AG04450 (cell line): ENCODE data around the gene FAM174A. TPM values are rescaled to one million over a fixed set of nuclear protein-coding genes. Genes with fewer than 3 reads are reported as not detected.
"Not testable (repeated sequence)": the region's sequence is repeated elsewhere in the genome, so short reads cannot be mapped to it uniquely, and the experiment has no call there.

ENCODE experiments used
- CTCF ChIA-PET: fragments of 300-600, 350-600 bp; formaldehyde crosslinking; extraction: SDS; loops from one replicate; lab custom pipeline; 2022; ENCODE audit warnings: antibody characterized with exemption, inconsistent platforms; lab: Charles Lee
- POLR2A ChIA-PET: fragments of 350-600 bp; formaldehyde crosslinking; extraction: SDS; loops from one replicate; lab custom pipeline; 2021; ENCODE audit warnings: antibody characterized with exemption, inconsistent platforms; lab: Yijun Ruan, JAX
- DNase-seq: peaks from one replicate; pipeline ENCODE4 v3.0.0-alpha.2; 2011; ENCODE audit warnings: low read depth, low spot score
- H3K27ac ChIP-seq: one replicate; pipeline ENCODE4 v1.5.1; 2012; ENCODE audit warnings: low read depth, low read length, control low read depth
- H3K27me3 ChIP-seq: one replicate; pipeline ENCODE4 v1.6.0; 2012; ENCODE audit warnings: low read length; ENCODE audit not compliant: control insufficient read depth, insufficient read depth
- H3K4me3 ChIP-seq: 2 replicates; pipeline ENCODE4 v1.5.1; 2011; ENCODE audit warnings: mild to moderate bottlenecking, low read depth, low read length, control low read depth
- H3K9me3 ChIP-seq: 2 replicates; pipeline ENCODE4 v1.5.1; 2012; ENCODE audit warnings: low read length; ENCODE audit not compliant: control insufficient read depth, insufficient read depth
- polyA plus RNA-seq: library from polyadenylated mRNA; depleted of rRNA; stranded (reverse); fragments of >200 nt; gene quantifications from 2 replicates; pipeline ENCODE4 v1.2.3, GENCODE V29; 2011
- TF ChIP-seq, protein P1 (sequence below): IDR thresholded peaks from 2 replicates; pipeline ENCODE4 v1.5.1; 2011; ENCODE audit warnings: low read depth, low read length, control low read depth, inconsistent platforms

Gene FAM174A
- polyA plus RNA-seq, 1 experiment = 8.4 TPM

DNA sequence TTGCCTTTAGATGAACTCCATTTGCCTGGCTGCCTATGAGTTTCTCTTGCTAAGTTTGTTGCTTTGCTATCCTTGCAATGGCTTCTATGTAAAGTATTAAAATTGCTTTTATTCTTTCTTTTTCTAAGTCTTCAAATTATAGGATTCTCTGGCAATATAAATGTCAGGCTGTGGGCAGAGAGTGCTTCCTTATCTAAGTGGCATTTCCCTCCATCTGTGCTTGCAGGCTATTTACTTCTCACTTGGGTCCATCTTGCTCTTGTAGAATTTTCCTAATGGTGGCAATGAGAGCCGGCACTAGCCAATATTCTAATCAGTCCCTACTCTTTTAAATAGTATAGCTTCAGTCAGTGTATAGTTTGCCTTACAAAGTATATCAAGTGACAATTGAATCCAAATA lies 63.3 kb downstream of the FAM174A start:
- Histone ChIP-seq H3K27ac (no peak overlapping the region), H3K27me3 (no peaks in the 10 kb centered on the region), H3K9me3 (no peaks in the 10 kb centered on the region), H3K4me3 (no peak overlapping the region)
- POLR2A ChIA-PET = no interaction called here
- TF ChIP-seq, protein P1, sequence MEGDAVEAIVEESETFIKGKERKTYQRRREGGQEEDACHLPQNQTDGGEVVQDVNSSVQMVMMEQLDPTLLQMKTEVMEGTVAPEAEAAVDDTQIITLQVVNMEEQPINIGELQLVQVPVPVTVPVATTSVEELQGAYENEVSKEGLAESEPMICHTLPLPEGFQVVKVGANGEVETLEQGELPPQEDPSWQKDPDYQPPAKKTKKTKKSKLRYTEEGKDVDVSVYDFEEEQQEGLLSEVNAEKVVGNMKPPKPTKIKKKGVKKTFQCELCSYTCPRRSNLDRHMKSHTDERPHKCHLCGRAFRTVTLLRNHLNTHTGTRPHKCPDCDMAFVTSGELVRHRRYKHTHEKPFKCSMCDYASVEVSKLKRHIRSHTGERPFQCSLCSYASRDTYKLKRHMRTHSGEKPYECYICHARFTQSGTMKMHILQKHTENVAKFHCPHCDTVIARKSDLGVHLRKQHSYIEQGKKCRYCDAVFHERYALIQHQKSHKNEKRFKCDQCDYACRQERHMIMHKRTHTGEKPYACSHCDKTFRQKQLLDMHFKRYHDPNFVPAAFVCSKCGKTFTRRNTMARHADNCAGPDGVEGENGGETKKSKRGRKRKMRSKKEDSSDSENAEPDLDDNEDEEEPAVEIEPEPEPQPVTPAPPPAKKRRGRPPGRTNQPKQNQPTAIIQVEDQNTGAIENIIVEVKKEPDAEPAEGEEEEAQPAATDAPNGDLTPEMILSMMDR = no peak
- CTCF ChIA-PET = no interaction called here
- no peak for DNase-seq

DNA sequence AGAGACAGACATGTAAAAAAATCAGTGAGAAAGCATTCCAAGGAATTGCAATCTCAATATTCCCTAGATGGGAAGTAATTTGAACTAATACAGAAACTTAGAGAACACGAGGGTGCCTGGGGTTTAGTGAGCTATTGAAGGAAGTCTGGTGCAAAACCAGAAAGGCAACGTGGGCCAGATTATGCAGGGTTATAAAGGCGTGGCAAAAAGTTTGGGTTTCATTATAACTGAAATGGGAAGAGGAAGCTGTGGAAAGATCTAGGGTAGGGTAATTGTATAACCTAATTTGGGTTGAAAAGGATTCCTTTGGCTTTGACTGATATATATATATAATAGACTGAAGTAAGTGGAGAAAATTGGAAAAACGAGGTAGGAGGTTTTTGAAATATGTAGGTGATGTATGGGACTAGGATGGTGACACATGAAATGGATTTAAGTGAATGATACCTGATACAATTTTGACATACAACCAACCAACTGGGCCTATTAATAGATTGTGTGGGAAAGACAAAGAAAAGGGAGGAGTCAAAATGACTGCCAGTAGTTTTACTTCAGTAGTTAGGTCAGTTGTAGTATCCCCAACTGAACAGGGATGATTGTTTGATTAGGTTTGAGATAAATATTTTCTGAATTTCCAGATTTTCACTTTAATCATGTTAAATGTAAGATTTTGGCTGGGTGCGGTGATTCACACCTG lies 65.3 kb downstream of the FAM174A start:
- CTCF ChIA-PET = no interaction called here
- no peaks in the 10 kb centered on the region for H3K27me3 ChIP-seq
- TF ChIP-seq, protein P1 = no peak
- H3K27ac ChIP-seq = no peak overlapping the region
- no peak overlapping the region for H3K4me3 ChIP-seq
- no peak for DNase-seq
- H3K9me3 ChIP-seq = no peaks in the 10 kb centered on the region
- POLR2A ChIA-PET = no interaction called here

DNA sequence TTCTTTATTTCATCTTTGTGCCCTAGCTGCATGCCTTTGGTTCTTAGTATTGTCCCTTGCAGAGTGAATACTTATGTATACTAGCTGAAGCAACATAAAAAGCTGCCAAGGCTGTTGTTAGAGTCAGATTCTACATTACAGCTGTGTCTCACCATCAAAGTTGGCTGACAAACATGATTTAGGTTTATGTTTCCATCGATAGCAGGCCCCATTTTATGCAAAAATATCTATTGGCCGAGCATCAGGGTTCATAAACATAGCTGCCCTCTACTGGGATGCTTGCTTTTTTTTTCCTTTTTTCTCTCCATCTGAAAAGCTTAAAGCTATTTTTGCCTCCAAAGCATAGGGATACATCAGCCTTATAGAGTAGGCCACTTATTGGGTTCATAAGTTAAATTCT lies 68.0 kb downstream of the FAM174A start:
- Histone ChIP-seq H3K4me3 (no peak overlapping the region), H3K9me3 (no peaks in the 10 kb centered on the region), H3K27me3 (no peaks in the 10 kb centered on the region), H3K27ac (no peak overlapping the region)
- CTCF ChIA-PET = interaction anchor here (0.6 kb wide), 1 partner anchor 12 kb away, joined by 3 read pairs; no protein-coding TSS in a partner anchor
- POLR2A ChIA-PET = no interaction called here
- TF ChIP-seq, protein P1 = no peak
- no peak for DNase-seq

DNA sequence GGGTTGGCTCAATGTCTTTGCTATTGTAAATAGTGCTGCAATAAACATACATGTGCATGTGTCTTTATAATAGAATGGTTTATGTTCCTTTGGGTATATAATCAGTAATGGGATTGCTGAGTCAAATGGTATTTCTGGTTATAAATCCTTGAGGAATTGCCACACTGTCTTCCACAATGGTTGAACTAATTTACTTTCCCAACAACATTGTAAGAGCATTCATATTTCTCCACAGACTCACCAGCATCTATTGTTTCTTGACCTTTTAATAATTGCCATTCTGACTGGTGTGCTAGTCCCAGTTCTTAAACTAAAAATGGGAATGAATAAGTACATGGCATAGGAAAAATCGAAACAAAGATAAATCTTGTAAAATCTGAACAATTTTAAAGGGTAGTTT lies 68.8 kb downstream of the FAM174A start:
- CTCF ChIA-PET, DNase-seq: not testable (repeated sequence)

DNA sequence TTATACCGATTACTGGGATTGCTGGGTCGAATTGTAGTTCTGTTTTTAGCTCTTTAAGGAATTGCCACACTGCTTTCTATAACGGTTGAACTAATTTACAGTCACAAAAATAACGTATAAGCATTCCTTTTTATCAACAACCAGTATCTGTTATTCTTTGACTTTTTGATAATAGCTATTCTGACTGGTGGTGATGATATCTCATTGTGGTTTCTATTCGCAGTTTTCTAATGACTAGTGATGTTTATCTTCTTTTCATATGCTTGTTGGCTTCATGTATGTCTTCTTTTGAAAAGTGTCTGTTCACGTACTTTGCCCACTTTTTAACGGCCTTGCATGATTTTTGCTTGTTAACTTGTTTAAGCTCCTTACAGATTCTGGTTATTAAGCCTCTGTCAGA lies 74.4 kb downstream of the FAM174A start:
- POLR2A ChIA-PET = no interaction called here
- CTCF ChIA-PET = no interaction called here
- Histone ChIP-seq H3K4me3 (no peak overlapping the region), H3K27ac (no peak overlapping the region), H3K9me3 (no peaks in the 10 kb centered on the region), H3K27me3 (no peaks in the 10 kb centered on the region)
- no peak for DNase-seq
- TF ChIP-seq, protein P1 = no peak

More for the DNA sequence above, 68.8 kb downstream of the FAM174A start:
- POLR2A ChIA-PET, H3K4me3 ChIP-seq, H3K27ac ChIP-seq, H3K9me3 ChIP-seq, H3K27me3 ChIP-seq: not testable (repeated sequence)
